ENCODE results near the gene HOXD3.

Gene HOXD3

DNA sequence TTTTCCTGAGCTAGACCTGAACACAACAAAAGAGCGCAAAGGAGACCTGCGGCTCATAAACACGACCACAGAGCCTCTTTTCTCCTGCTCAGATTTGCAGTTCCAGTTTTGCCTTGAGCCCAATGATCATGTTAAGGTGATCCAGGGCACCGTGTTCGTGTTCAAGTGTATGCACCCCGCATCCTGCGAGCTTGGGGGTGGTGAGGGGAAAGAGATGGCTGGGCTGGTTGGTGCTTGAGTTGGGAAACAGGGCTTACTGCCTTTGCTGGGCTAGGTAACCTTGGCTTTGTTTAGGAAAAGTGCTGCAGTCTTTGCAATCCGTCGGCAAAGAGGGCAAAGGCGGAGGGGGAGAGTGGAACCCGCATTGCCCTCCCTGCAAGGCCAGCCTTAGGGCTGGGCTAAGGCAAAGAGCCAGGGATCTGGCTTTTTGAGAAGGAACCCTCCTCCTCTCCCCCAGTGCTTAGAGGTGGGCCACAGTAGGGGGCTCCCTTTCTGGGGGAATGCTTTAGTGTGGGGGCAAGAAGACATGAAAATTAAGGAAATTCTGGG, 39.2 kb upstream of the HOXD3 start:
- H3K27me3 ChIP-seq (ENCODE audit: control insufficient read depth, insufficient read depth, low read length), result peaks cover 35% of the 10 kb centered on the region
- TF ChIP-seq, protein P1, sequence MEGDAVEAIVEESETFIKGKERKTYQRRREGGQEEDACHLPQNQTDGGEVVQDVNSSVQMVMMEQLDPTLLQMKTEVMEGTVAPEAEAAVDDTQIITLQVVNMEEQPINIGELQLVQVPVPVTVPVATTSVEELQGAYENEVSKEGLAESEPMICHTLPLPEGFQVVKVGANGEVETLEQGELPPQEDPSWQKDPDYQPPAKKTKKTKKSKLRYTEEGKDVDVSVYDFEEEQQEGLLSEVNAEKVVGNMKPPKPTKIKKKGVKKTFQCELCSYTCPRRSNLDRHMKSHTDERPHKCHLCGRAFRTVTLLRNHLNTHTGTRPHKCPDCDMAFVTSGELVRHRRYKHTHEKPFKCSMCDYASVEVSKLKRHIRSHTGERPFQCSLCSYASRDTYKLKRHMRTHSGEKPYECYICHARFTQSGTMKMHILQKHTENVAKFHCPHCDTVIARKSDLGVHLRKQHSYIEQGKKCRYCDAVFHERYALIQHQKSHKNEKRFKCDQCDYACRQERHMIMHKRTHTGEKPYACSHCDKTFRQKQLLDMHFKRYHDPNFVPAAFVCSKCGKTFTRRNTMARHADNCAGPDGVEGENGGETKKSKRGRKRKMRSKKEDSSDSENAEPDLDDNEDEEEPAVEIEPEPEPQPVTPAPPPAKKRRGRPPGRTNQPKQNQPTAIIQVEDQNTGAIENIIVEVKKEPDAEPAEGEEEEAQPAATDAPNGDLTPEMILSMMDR (IDR thresholded peaks at IDR 0.05), result no peak
- no peak overlapping the region for H3K9ac ChIP-seq
- no peaks in the 10 kb centered on the region for H3K79me2 ChIP-seq
- H3K9me3 ChIP-seq (ENCODE audit: control insufficient read depth, low read length), result no peaks in the 10 kb centered on the region
- H3K4me1 ChIP-seq, result no peaks in the 10 kb centered on the region
- no peak overlapping the region for H3K4me3 ChIP-seq (ENCODE audit: low read depth, low read length)
- H3K4me2 ChIP-seq (ENCODE audit: low read length), result no peak overlapping the region
- no peak overlapping the region for H2AFZ ChIP-seq
- no peak overlapping the region for H3K27ac ChIP-seq
- no peaks in the 10 kb centered on the region for H3K36me3 ChIP-seq (ENCODE audit: control insufficient read depth, insufficient read depth, low read length)

DNA sequence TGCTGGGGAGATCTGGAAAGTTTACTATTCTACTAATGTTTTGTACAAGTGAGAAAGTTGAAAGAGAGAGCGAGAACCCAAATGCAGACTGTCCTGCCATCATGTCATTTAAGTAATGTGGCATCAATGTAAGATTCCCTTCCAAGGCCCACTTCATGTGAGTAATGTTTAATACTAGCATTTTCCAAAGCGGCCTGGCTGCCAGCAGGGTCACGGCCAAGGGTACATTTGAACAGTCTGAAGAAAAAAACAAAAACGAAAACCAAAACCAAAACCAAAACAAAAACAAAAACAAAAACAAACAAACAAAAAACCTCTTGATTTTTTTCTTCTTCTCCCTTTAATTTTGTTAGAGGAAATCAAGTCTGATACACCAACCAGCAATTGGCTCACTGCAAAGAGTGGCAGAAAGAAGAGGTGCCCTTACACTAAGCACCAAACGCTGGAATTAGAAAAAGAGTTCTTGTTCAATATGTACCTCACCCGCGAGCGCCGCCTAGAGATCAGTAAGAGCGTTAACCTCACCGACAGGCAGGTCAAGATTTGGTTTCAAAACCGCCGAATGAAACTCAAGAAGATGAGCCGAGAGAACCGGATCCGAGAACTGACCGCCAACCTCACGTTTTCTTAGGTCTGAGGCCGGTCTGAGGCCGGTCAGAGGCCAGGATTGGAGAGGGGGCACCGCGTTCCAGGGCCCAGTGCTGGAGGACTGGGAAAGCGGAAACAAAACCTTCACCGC, 38.3 kb upstream of the HOXD3 start:
- TF ChIP-seq, protein P1 (IDR thresholded peaks at IDR 0.05), result no peak
- peaks cover 35% of the 10 kb centered on the region for H3K27me3 ChIP-seq (ENCODE audit: control insufficient read depth, insufficient read depth, low read length)

DNA sequence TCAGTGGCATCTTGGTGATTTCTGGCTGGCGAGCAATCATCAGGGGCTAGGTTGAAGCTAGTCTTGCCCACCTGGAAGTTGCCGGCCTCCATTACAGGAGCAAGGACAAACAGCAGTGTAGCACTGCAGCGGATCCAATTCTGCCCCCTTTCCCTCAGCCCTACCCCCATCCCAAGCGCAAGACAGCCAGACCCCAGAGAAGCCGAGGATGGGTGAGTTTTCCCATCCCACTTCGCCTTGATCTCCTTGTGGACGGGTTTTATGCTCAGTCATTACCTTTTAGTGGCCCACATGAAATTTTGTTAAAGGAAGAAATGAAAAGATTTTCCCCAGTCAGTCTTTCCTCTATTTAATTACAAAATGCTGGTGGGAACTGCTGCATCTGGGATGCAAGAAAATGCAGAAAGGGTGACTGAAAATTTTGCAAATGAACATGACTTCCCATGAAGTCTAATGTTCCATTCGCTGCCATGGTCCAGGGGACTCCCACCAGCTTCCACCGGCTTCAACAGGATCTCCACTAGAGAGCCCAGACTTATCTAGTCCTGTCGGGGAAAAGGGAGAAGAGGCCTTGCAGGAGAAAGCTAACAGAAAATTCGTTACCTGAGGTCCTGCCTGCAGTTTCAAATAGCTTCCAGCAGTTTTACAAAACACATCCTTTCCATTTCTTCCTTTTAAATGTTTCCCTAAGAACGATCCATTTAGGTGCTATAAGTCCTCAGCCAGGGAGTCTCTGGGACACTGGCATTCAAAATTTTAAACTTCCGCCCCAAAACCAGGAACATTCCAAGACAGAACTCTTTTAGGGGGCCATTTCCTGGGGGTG, 36.5 kb upstream of the HOXD3 start:
- Histone ChIP-seq H2AFZ (no peak overlapping the region), H3K4me1 (no peaks in the 10 kb centered on the region), H3K36me3 (ENCODE audit: control insufficient read depth, insufficient read depth, low read length) (no peaks in the 10 kb centered on the region), H3K27me3 (ENCODE audit: control insufficient read depth, insufficient read depth, low read length) (peaks cover 36% of the 10 kb centered on the region), H3K27ac (no peak overlapping the region), H3K4me3 (ENCODE audit: low read depth, low read length) (no peak overlapping the region), H3K9ac (no peak overlapping the region), H3K9me3 (ENCODE audit: control insufficient read depth, low read length) (no peaks in the 10 kb centered on the region), H3K4me2 (ENCODE audit: low read length) (no peak overlapping the region), H3K79me2 (no peaks in the 10 kb centered on the region)
- TF ChIP-seq, protein P1 (IDR thresholded peaks at IDR 0.05), result no peak

More for the DNA sequence above, 38.3 kb upstream of the HOXD3 start:
- no peaks in the 10 kb centered on the region for H3K36me3 ChIP-seq (ENCODE audit: control insufficient read depth, insufficient read depth, low read length)
- no peak overlapping the region for H2AFZ ChIP-seq
- H3K4me3 ChIP-seq (ENCODE audit: low read depth, low read length), result no peak overlapping the region
- no peaks in the 10 kb centered on the region for H3K79me2 ChIP-seq
- no peaks in the 10 kb centered on the region for H3K9me3 ChIP-seq (ENCODE audit: control insufficient read depth, low read length)
- no peak overlapping the region for H3K27ac ChIP-seq
- no peak overlapping the region for H3K4me2 ChIP-seq (ENCODE audit: low read length)
- no peaks in the 10 kb centered on the region for H3K4me1 ChIP-seq
- H3K9ac ChIP-seq, result no peak overlapping the region

DNA sequence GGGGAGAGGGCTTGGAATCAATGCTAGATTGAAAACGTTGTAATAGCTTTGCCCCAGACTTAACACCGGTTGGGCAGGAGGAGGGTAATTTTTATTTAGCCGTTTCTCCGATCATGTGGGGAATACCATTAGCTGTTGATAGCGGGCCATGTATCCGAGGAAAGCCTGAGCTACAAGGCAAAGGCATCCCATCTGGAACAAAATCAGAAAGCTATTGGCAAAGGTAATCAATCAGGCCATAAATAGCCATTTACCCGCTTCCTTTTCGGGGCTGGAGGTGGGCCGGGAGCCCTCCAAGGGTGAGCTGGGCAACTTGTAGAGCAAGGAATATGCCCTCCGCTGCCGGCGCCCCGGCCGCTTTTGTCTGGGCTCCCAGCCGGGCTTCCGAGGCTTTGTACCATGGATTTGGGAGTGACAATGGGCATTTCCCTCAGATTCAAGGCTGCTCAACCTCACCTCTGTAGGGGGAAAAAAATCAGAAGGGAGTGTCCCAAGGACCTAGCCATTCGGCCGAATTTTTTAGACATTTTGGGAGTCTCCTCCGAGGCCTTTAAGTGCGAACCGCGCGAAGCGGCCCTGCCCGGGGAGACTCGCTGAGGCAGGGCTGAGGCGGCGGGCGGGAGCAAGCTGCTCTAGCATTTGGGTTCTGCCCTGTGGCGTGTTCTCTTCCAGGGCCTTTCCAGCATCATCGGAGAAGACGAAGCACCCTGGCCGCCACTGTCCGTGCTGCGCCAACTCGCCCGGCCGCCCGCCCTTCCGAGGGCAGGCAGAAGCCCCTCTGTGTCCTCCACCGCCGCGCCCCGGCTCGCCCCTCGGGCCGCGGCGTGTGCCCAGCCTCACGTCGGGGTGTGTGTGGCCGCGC, 35.7 kb upstream of the HOXD3 start:
- Histone ChIP-seq H3K36me3 (ENCODE audit: control insufficient read depth, insufficient read depth, low read length) (no peaks in the 10 kb centered on the region), H3K27ac (no peak overlapping the region), H3K79me2 (no peaks in the 10 kb centered on the region), H3K4me1 (no peaks in the 10 kb centered on the region), H3K4me2 (ENCODE audit: low read length) (no peak overlapping the region), H3K27me3 (ENCODE audit: control insufficient read depth, insufficient read depth, low read length) (peaks cover 32% of the 10 kb centered on the region), H3K9ac (no peak overlapping the region), H3K9me3 (ENCODE audit: control insufficient read depth, low read length) (no peaks in the 10 kb centered on the region), H3K4me3 (ENCODE audit: low read depth, low read length) (no peak overlapping the region), H2AFZ (no peak overlapping the region)
- TF ChIP-seq, protein P1 (IDR thresholded peaks at IDR 0.05), result no peak
